HepG2 (cell line): ENCODE data around the gene NUDT21. TPM values are rescaled to one million over a fixed set of nuclear protein-coding genes. Genes with fewer than 3 reads are reported as not detected.
A peak's percentile ranks its signal among the peaks of the same experiment; 100 is the strongest.

Experiments
- CBX1 ChIP-seq: IDR thresholded peaks from one replicate; pipeline ENCODE4 v1.6.1; 2016; ENCODE audit warnings: antibody characterized with exemption, low read depth
- CENPT ChIP-seq: sonication (generic); formaldehyde crosslinking; IDR thresholded peaks from 2 replicates; pipeline ENCODE4 v1.8.0; 2022; ENCODE audit warnings: low read depth, mild to moderate bottlenecking, moderate library complexity, missing genetic modification reagents
- ETV6 ChIP-seq: sonication (generic); formaldehyde crosslinking; conservative IDR thresholded peaks from 2 replicates; pipeline ENCODE4 v1.4.0; 2020; ENCODE audit warnings: missing genetic modification reagents
- FOXO1 ChIP-seq: sonication (generic); formaldehyde crosslinking; IDR thresholded peaks from 2 replicates; pipeline ENCODE4 v1.4.0; 2020; ENCODE audit warnings: missing genetic modification reagents
- KDM2A ChIP-seq: sonication (generic); formaldehyde crosslinking; IDR thresholded peaks from 2 replicates; pipeline ENCODE4 v1.4.0; 2020; ENCODE audit warnings: low read depth, missing genetic modification reagents, borderline replicate concordance
- KLF12 ChIP-seq: sonication (generic); formaldehyde crosslinking; IDR thresholded peaks from 2 replicates; pipeline ENCODE4 v1.4.0; 2020; ENCODE audit warnings: missing genetic modification reagents, borderline replicate concordance
- MAZ ChIP-seq, 2 experiments: sonication (generic) in 1 of 2; formaldehyde crosslinking in 1 of 2; IDR thresholded peaks; 2 replicates each; pipeline versions ENCODE4 v1.5.0 to v1.6.1; 2012 to 2020; ENCODE audit warnings: low read depth in 2 of 2, mild to moderate bottlenecking in 2 of 2, borderline replicate concordance in 1 of 2, improper control_type of control experiment in 1 of 2, low read length in 1 of 2, missing genetic modification reagents in 1 of 2, moderate library complexity in 1 of 2
- NR2F1 ChIP-seq, 2 experiments: fragments of 450-650 bp in 1 of 2; formaldehyde crosslinking in 1 of 2; IDR thresholded peaks; 2 replicates each; pipeline versions ENCODE4 v1.5.0 to v1.6.1; 2016 to 2020; ENCODE audit warnings: mild to moderate bottlenecking in 1 of 2, missing compliant biosample characterization in 1 of 2, missing genetic modification reagents in 1 of 2, moderate library complexity in 1 of 2
- PCBP2 ChIP-seq: fragments of 200-400 bp; formaldehyde crosslinking; optimal IDR thresholded peaks from 2 replicates; pipeline ENCODE3; 2018; ENCODE audit warnings: low read length, low read depth; ENCODE audit not compliant: poor library complexity, severe bottlenecking
- RAD21 ChIP-seq: fragments of 450-650 bp; formaldehyde crosslinking; IDR thresholded peaks from 2 replicates; pipeline ENCODE4 v1.5.0; 2020; ENCODE audit warnings: mild to moderate bottlenecking
- TBX2 ChIP-seq: sonication (generic); formaldehyde crosslinking; IDR thresholded peaks from 2 replicates; pipeline ENCODE4 v1.5.0; 2020; ENCODE audit warnings: missing genetic modification reagents, mild to moderate bottlenecking, borderline replicate concordance
- ZFX ChIP-seq: sonication (generic); formaldehyde crosslinking; IDR thresholded peaks from 2 replicates; pipeline ENCODE4 v1.4.0; 2020; ENCODE audit warnings: mild to moderate bottlenecking, low read depth, missing genetic modification reagents, moderate library complexity
- ZKSCAN5 ChIP-seq: sonication (generic); formaldehyde crosslinking; IDR thresholded peaks from 2 replicates; pipeline ENCODE4 v1.5.1; 2020; ENCODE audit warnings: mild to moderate bottlenecking, missing genetic modification reagents
- ZMYM4 ChIP-seq: sonication (generic); formaldehyde crosslinking; IDR thresholded peaks from 2 replicates; pipeline ENCODE4 v1.8.1; 2023; ENCODE audit warnings: mild to moderate bottlenecking, missing genetic modification reagents
- ZNF614 ChIP-seq: IDR thresholded peaks from 2 replicates; pipeline ENCODE4 v1.6.1; 2018; ENCODE audit warnings: missing biosample characterization, missing genetic modification reagents, inconsistent platforms, borderline replicate concordance
- polyA plus RNA-seq, 8 experiments: library from polyadenylated mRNA; depleted of rRNA in 3 of 8; stranded (reverse) in 7 of 8; unstranded in 1 of 8; fragments of >200 nt; fragmentation: Illumina TruSeq in 4 of 8; extraction: Trizol in 4 of 8; gene quantifications; 2 replicates each; pipeline versions ENCODE4 v1.2.1 to v1.2.3, GENCODE V29; 2011 to 2016; ENCODE audit warnings: low read depth in 4 of 8, missing spikeins in 1 of 8, mixed read lengths in 1 of 8; ENCODE audit not compliant: insufficient read depth in 1 of 8
- total RNA-seq, 5 experiments: library from RNA; depleted of rRNA; stranded (reverse); fragments of >200 nt; fragmentation: Illumina TruSeq; extraction: Trizol; gene quantifications; 2 replicates each; pipeline ENCODE4 v1.2.3, GENCODE V29; 2016; ENCODE audit warnings: low read depth in 1 of 5
- TF ChIP-seq, protein P1 (sequence below): IDR thresholded peaks from 2 replicates; pipeline ENCODE4 v1.6.1; 2018; ENCODE audit warnings: missing genetic modification reagents
- TF ChIP-seq, protein P2 (sequence below): IDR thresholded peaks from 2 replicates; pipeline ENCODE4 v1.6.1; 2016; ENCODE audit warnings: missing compliant biosample characterization, missing genetic modification reagents, borderline replicate concordance
- TF ChIP-seq, protein P3 (sequence below): sonication (generic); formaldehyde crosslinking; IDR thresholded peaks from 2 replicates; pipeline ENCODE4 v1.5.0; 2020; ENCODE audit warnings: mild to moderate bottlenecking, missing genetic modification reagents, moderate library complexity
- TF ChIP-seq, protein P4 (sequence below): sonication (generic); formaldehyde crosslinking; IDR thresholded peaks from 2 replicates; pipeline ENCODE4 v1.8.0; 2022; ENCODE audit warnings: low read depth, missing genetic modification reagents
- TF ChIP-seq, protein P5 (sequence below): sonication (generic); formaldehyde crosslinking; IDR thresholded peaks from 2 replicates; pipeline ENCODE4 v1.5.1; 2020; ENCODE audit warnings: missing genetic modification reagents, mild to moderate bottlenecking, borderline replicate concordance

NUDT21 gene
- total and polyA plus RNA-seq, 2 of the 13 experiments (the other 11 are each of a cell fraction or from before 2014, with no cell fraction given) = 177 to 210 TPM

DNA sequence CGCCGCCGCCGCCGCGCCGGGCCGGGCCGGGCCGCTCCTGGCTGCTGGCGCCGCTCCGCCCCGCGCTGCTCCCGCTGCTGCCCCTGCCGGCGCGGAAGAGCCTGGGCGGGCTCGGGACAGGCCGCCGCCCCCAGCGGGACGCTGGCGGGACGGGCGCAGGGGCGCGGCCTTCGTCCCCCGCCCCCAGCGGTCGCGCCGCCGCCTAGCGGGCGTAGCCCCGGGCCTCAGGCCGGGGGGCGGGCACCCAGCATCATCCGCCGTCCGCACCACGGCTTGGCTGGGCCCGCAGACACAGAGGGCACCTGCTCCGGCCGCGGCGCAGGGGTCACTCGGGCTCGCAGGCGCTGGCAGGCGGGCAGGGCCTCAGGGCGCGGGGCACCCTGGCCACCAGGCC is 25.7 kb downstream of the NUDT21 start, which contains the start of gene AMFR (continued):
- TF ChIP-seq, protein P1, sequence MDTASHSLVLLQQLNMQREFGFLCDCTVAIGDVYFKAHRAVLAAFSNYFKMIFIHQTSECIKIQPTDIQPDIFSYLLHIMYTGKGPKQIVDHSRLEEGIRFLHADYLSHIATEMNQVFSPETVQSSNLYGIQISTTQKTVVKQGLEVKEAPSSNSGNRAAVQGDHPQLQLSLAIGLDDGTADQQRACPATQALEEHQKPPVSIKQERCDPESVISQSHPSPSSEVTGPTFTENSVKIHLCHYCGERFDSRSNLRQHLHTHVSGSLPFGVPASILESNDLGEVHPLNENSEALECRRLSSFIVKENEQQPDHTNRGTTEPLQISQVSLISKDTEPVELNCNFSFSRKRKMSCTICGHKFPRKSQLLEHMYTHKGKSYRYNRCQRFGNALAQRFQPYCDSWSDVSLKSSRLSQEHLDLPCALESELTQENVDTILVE (CRISPR knock-in tag) = no peak
- TF ChIP-seq ZMYM4 (CRISPR knock-in tag) (peak; percentile 43), FOXO1 (0 out of 2 replicates have a peak, but pooled peaks have one; percentile 7), CBX1 (no peak), RAD21 (peak; percentile 82), NR2F1 (CRISPR knock-in tag; IDR thresholded peaks at IDR 0.05) (no peak), ETV6 (CRISPR knock-in tag) (0 out of 2 replicates have a peak, but pooled peaks have one; percentile 67), MAZ (IDR thresholded peaks at IDR 0.05; ENCODE audit: borderline replicate concordance, low read depth, low read length) (peak; percentile 86), MAZ (CRISPR knock-in tag; IDR thresholded peaks at IDR 0.05; ENCODE audit: low read depth) (peak; percentile 82), CENPT (CRISPR knock-in tag) (0 out of 2 replicates have a peak, but pooled peaks have one; percentile 48), ZNF614 (0 out of 2 replicates have a peak, but pooled peaks have one; percentile 20), TBX2 (CRISPR knock-in tag) (0 out of 2 replicates have a peak, but pooled peaks have one; percentile 16), PCBP2 (no peak), ZKSCAN5 (CRISPR knock-in tag) (no peak), KDM2A (CRISPR knock-in tag) (0 out of 2 replicates have a peak, but pooled peaks have one; percentile 50), KLF12 (CRISPR knock-in tag) (peak; percentile 67; the same call in 1 of the 2 replicates), ZFX (CRISPR knock-in tag) (peak; percentile 71; the same call in 1 of the 2 replicates)
- TF ChIP-seq, protein P2, sequence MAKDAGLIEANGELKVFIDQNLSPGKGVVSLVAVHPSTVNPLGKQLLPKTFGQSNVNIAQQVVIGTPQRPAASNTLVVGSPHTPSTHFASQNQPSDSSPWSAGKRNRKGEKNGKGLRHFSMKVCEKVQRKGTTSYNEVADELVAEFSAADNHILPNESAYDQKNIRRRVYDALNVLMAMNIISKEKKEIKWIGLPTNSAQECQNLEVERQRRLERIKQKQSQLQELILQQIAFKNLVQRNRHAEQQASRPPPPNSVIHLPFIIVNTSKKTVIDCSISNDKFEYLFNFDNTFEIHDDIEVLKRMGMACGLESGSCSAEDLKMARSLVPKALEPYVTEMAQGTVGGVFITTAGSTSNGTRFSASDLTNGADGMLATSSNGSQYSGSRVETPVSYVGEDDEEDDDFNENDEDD = peak; percentile 39; the same call in 1 of the 2 replicates
- TF ChIP-seq, protein P3, sequence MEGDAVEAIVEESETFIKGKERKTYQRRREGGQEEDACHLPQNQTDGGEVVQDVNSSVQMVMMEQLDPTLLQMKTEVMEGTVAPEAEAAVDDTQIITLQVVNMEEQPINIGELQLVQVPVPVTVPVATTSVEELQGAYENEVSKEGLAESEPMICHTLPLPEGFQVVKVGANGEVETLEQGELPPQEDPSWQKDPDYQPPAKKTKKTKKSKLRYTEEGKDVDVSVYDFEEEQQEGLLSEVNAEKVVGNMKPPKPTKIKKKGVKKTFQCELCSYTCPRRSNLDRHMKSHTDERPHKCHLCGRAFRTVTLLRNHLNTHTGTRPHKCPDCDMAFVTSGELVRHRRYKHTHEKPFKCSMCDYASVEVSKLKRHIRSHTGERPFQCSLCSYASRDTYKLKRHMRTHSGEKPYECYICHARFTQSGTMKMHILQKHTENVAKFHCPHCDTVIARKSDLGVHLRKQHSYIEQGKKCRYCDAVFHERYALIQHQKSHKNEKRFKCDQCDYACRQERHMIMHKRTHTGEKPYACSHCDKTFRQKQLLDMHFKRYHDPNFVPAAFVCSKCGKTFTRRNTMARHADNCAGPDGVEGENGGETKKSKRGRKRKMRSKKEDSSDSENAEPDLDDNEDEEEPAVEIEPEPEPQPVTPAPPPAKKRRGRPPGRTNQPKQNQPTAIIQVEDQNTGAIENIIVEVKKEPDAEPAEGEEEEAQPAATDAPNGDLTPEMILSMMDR = peak; percentile 62
- TF ChIP-seq, protein P4, sequence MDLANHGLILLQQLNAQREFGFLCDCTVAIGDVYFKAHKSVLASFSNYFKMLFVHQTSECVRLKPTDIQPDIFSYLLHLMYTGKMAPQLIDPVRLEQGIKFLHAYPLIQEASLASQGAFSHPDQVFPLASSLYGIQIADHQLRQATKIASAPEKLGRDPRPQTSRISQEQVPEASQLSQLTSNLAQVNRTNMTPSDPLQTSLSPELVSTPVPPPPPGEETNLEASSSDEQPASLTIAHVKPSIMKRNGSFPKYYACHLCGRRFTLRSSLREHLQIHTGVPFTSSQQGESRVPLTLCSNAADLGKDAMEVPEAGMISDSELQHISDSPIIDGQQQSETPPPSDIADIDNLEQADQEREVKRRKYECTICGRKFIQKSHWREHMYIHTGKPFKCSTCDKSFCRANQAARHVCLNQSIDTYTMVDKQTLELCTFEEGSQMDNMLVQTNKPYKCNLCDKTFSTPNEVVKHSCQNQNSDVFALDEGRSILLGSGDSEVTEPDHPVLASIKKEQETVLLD = peak; percentile 91
- TF ChIP-seq, protein P5, sequence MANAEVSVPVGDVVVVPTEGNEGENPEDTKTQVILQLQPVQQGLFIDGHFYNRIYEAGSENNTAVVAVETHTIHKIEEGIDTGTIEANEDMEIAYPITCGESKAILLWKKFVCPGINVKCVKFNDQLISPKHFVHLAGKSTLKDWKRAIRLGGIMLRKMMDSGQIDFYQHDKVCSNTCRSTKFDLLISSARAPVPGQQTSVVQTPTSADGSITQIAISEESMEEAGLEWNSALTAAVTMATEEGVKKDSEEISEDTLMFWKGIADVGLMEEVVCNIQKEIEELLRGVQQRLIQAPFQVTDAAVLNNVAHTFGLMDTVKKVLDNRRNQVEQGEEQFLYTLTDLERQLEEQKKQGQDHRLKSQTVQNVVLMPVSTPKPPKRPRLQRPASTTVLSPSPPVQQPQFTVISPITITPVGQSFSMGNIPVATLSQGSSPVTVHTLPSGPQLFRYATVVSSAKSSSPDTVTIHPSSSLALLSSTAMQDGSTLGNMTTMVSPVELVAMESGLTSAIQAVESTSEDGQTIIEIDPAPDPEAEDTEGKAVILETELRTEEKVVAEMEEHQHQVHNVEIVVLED (CRISPR knock-in tag) = peak; percentile 32; the same call in 1 of the 2 replicates
